Fibroblast of skin of left biceps (primary cell): ENCODE results near the gene MYBPC2.
A peak's percentile ranks its signal among the peaks of the same experiment; 100 is the strongest.

Experiments
- DNase-seq, 2 experiments: peaks; one replicate each; pipeline ENCODE4 v3.0.0-alpha.2; 2013; ENCODE audit warnings: low read depth in 2 of 2

The MYBPC2 gene

GRCh38 chr19:50498219-50499056 is 65.7 kb downstream of the MYBPC2 start:
- DNase-seq = no peak

GRCh38 chr19:50500060-50500752 is 67.5 kb downstream of the MYBPC2 start:
- no peak for DNase-seq

- DNase-seq = no peak
These were observed 68.1 kb downstream of the MYBPC2 start for GRCh38 chr19:50500753-50501151.

- DNase-seq = no peak
These were observed 68.5 kb downstream of the MYBPC2 start for GRCh38 chr19:50501186-50501567.

GRCh38 chr19:50501568-50502475 is 69.1 kb downstream of the MYBPC2 start:
- DNase-seq = no peak

GRCh38 chr19:50505856-50506611 is 73.3 kb downstream of the MYBPC2 start:
- no peak for DNase-seq

GRCh38 chr19:50506700-50507099 is 74.0 kb downstream of the MYBPC2 start:
- no peak for DNase-seq

GRCh38 chr19:50507376-50507775 is 74.7 kb downstream of the MYBPC2 start:
- no peak for DNase-seq

GRCh38 chr19:50508843-50509190 is 76.1 kb downstream of the MYBPC2 start:
- DNase-seq = no peak

- no peak for DNase-seq
These were observed 76.7 kb downstream of the MYBPC2 start for GRCh38 chr19:50509366-50509765.

GRCh38 chr19:50510121-50510670 is 77.5 kb downstream of the MYBPC2 start:
- no peak for DNase-seq

- no peak for DNase-seq
These were observed 78.0 kb downstream of the MYBPC2 start for GRCh38 chr19:50510700-50511068.

GRCh38 chr19:50511069-50511822 is 78.6 kb downstream of the MYBPC2 start, which contains the start of gene JOSD2:
TSS of gene JOSD2 (minus strand) at chr19:50511191. CDS start at chr19:50510431, 760 bp downstream.
- peak; percentile 99 for DNase-seq

- no peak for DNase-seq
These were observed 79.7 kb downstream of the MYBPC2 start for GRCh38 chr19:50512112-50512998.

- no peak for DNase-seq
These were observed 80.5 kb downstream of the MYBPC2 start for GRCh38 chr19:50512999-50513745.

- DNase-seq = no peak
These were observed 81.2 kb downstream of the MYBPC2 start, which contains the start of gene ASPDH for GRCh38 chr19:50513746-50514345. TSS of gene ASPDH (minus strand) at chr19:50513913. CDS start at chr19:50513823, 90 bp downstream.

GRCh38 chr19:50514346-50515167 is 81.9 kb downstream of the MYBPC2 start:
- DNase-seq = no peak
